Sciatic nerve (tissue), 2 donors: ENCODE data around the gene USP37. TPM values are rescaled to one million over a fixed set of nuclear protein-coding genes. Genes with fewer than 3 reads are reported as not detected.

Source experiments
- ATAC-seq: fragments of 200-7000 bp; cut with Tn5 transposase; one replicate; pipeline ENCODE4 v1.9.1; 2020; ENCODE audit warnings: mild to moderate bottlenecking, moderate library complexity
- DNase-seq: peaks from one replicate; pipeline ENCODE4 v3.0.0-alpha.2; 2020; ENCODE audit warnings: low spot score
- intact Hi-C: fragments of 100-400 bp; cut with DNase I; formaldehyde crosslinking; loops from one replicate; pipeline ENCODE4 v1.14.2; 2022
- total RNA-seq: library from RNA; stranded (reverse); fragmentation: NEBNext Ultra II Directional; extraction: Animal tissue kit (Norgen Biotek cat#: 25700); gene quantifications from one replicate; pipeline ENCODE4 v1.2.1, GENCODE V29; 2021
- donor health status: DM: no; HTN: no; CAD: no.
- donor health status: DM: no; HTN: no; CAD: no.

USP37 gene
- 27.3 TPM for total RNA-seq

GRCh38 chr2:218568190-218569037 lies at the start of gene USP37, which contains the start of gene CNOT9:
TSS of gene USP37 (minus strand) at chr2:218568351. CDS start at chr2:218558653, 9,698 bp downstream.
TSS of gene CNOT9 (plus strand) at chr2:218568839. CDS start at chr2:218568955, 116 bp downstream.
- intact Hi-C loops = no loop called here
- ATAC-seq (peak; percentile 99), DNase-seq (peak; percentile 100)

GRCh38 chr2:218615868-218616315 lies 47.7 kb upstream of the USP37 start:
- DNase-seq = no peak
- no peak for ATAC-seq
- intact Hi-C loops = no loop called here

- DNase-seq (peak; percentile 62), ATAC-seq (peak; percentile 92)
- intact Hi-C loops = no loop called here
Measured at GRCh38 chr2:218607436-218608115, 39.4 kb upstream of the USP37 start, which contains the start of gene PLCD4. TSS of gene PLCD4 (plus strand) at chr2:218607899. CDS start at chr2:218615740, 7,841 bp downstream.

- intact Hi-C loops = no loop called here
- no peak for ATAC-seq
- DNase-seq = no peak
Measured at GRCh38 chr2:218605432-218605831, 37.3 kb upstream of the USP37 start.

GRCh38 chr2:218585541-218585940 lies 17.4 kb upstream of the USP37 start:
- DNase-seq (no peak), ATAC-seq (no peak)
- intact Hi-C loops = no loop called here

- intact Hi-C loops = no loop called here
- DNase-seq (no peak), ATAC-seq (no peak)
Measured at GRCh38 chr2:218583983-218584850, 16.1 kb upstream of the USP37 start.

GRCh38 chr2:218582076-218582475 lies 13.9 kb upstream of the USP37 start:
- DNase-seq (no peak), ATAC-seq (no peak)
- intact Hi-C loops = no loop called here

GRCh38 chr2:218578272-218578877 lies 10.2 kb upstream of the USP37 start:
- ATAC-seq (no peak), DNase-seq (no peak)
- intact Hi-C loops = no loop called here

GRCh38 chr2:218577482-218578220 lies 9.5 kb upstream of the USP37 start:
- intact Hi-C loops = no loop called here
- ATAC-seq = no peak
- DNase-seq = no peak

GRCh38 chr2:218576854-218577253 lies 8.7 kb upstream of the USP37 start:
- intact Hi-C loops = no loop called here
- DNase-seq (no peak), ATAC-seq (no peak)

- DNase-seq (no peak), ATAC-seq (no peak)
- intact Hi-C loops = no loop called here
Measured at GRCh38 chr2:218570850-218571249, 2.7 kb upstream of the USP37 start.

- no peak for ATAC-seq
Measured at GRCh38 chr2:218569661-218570500, 1.7 kb upstream of the USP37 start.

GRCh38 chr2:218569038-218569431 lies 884 bp upstream of the USP37 start:
- ATAC-seq = peak; percentile 3
- peak; percentile 70 for DNase-seq
- intact Hi-C loops = no loop called here

More at GRCh38 chr2:218569661-218570500, 1.7 kb upstream of the USP37 start:
- no peak for DNase-seq
- intact Hi-C loops = no loop called here

GRCh38 chr2:218567797-218568189 lies 358 bp downstream of the USP37 start:
- intact Hi-C loops = no loop called here
- DNase-seq = no peak

GRCh38 chr2:218566296-218566695 lies 1.9 kb downstream of the USP37 start:
- intact Hi-C loops = no loop called here
- DNase-seq (no peak), ATAC-seq (no peak)

More at GRCh38 chr2:218567797-218568189, 358 bp downstream of the USP37 start:
- ATAC-seq = peak; percentile 49

- intact Hi-C loops = no loop called here
Measured at GRCh38 chr2:218564056-218564455, 4.1 kb downstream of the USP37 start.

GRCh38 chr2:218558986-218559385 lies 9.2 kb downstream of the USP37 start:
- intact Hi-C loops = no loop called here
- ATAC-seq (no peak), DNase-seq (no peak)

More at GRCh38 chr2:218564056-218564455, 4.1 kb downstream of the USP37 start:
- DNase-seq (no peak), ATAC-seq (no peak)
